CD14-positive monocyte (primary cell): ENCODE data around the gene MSI2. TPM values are rescaled to one million over a fixed set of nuclear protein-coding genes. Genes with fewer than 3 reads are reported as not detected.

Source experiments
- DNase-seq, 3 donors: peaks; one replicate each; pipeline ENCODE4 v3.0.0-alpha.2; 2011 to 2022
- H2AFZ ChIP-seq: 2 replicates; pipeline ENCODE4 v1.6.0; 2012; ENCODE audit warnings: mild to moderate bottlenecking, low read depth, low read length, inconsistent platforms; ENCODE audit not compliant: insufficient read depth, poor library complexity, severe bottlenecking
- H3K27ac ChIP-seq, 2 donors: 1 replicate in 1 of 2; 2 replicates in 1 of 2; pipeline ENCODE4 v1.5.1; 2012 to 2013; ENCODE audit warnings: low read length in 2 of 2, control low read depth in 1 of 2, inconsistent platforms in 1 of 2, low read depth in 1 of 2, mild to moderate bottlenecking in 1 of 2
- H3K27me3 ChIP-seq, 2 donors: one replicate each; pipeline versions ENCODE4 v1.6.0 to v1.6.1; 2011 to 2013; ENCODE audit warnings: low read length in 2 of 2; ENCODE audit not compliant: control insufficient read depth in 2 of 2, insufficient read depth in 2 of 2
- H3K36me3 ChIP-seq, 2 donors: replicated peaks in 1 of 2; 1 replicate in 1 of 2; 2 replicates in 1 of 2; pipeline versions ENCODE4 v1.5.1 to v1.6.1; 2012 to 2013; ENCODE audit warnings: low read length in 2 of 2, control low read depth in 1 of 2, inconsistent platforms in 1 of 2, mild to moderate bottlenecking in 1 of 2; ENCODE audit not compliant: insufficient read depth in 2 of 2, control insufficient read depth in 1 of 2
- H3K4me1 ChIP-seq, 2 donors: 1 replicate in 1 of 2; 2 replicates in 1 of 2; pipeline versions ENCODE4 v1.5.1 to v1.6.1; 2012 to 2013; ENCODE audit warnings: low read length in 2 of 2, control low read depth in 1 of 2, inconsistent platforms in 1 of 2, mild to moderate bottlenecking in 1 of 2, moderate library complexity in 1 of 2; ENCODE audit not compliant: insufficient read depth in 2 of 2, control insufficient read depth in 1 of 2
- H3K4me2 ChIP-seq: replicated peaks from 2 replicates; pipeline ENCODE3; 2012; ENCODE audit warnings: low read length, moderate library complexity, mild to moderate bottlenecking; ENCODE audit not compliant: poor library complexity, severe bottlenecking; ENCODE audit errors: extremely low read depth
- H3K4me3 ChIP-seq, 3 experiments: fragments of 200-600 bp in 1 of 3; sonication (generic) in 1 of 3; replicated peaks in 1 of 3; 1 replicate in 2 of 3; 2 replicates in 1 of 3; pipeline ENCODE4 v1.5.1; 2011 to 2013; ENCODE audit warnings: low read length in 3 of 3, mild to moderate bottlenecking in 3 of 3, control low read depth in 2 of 3, low read depth in 2 of 3, inconsistent platforms in 1 of 3, moderate library complexity in 1 of 3
- H3K79me2 ChIP-seq: 2 replicates; pipeline ENCODE4 v1.6.0; 2012; ENCODE audit warnings: mild to moderate bottlenecking, control low read depth, inconsistent platforms, low read length, moderate library complexity; ENCODE audit not compliant: insufficient read depth
- H3K9ac ChIP-seq: 2 replicates; pipeline ENCODE4 v1.6.0; 2017; ENCODE audit warnings: low read length, mild to moderate bottlenecking; ENCODE audit not compliant: insufficient read depth, poor library complexity, severe bottlenecking
- H3K9me3 ChIP-seq, 2 donors: replicated peaks in 1 of 2; 1 replicate in 1 of 2; 2 replicates in 1 of 2; pipeline versions ENCODE4 v1.5.1 to v1.6.1; 2012 to 2013; ENCODE audit warnings: low read length in 2 of 2, control low read depth in 1 of 2; ENCODE audit not compliant: control insufficient read depth in 1 of 2, insufficient read depth in 1 of 2
- H4K20me1 ChIP-seq: 2 replicates; pipeline ENCODE4 v1.6.0; 2012; ENCODE audit warnings: mild to moderate bottlenecking, low read length, control low read depth, moderate library complexity; ENCODE audit not compliant: insufficient read depth
- H3K27ac Mint-ChIP-seq, 7 donors: one replicate each; pipeline ENCODE4 v1.8.0; 2020; ENCODE audit warnings: mild to moderate bottlenecking in 7 of 7, mixed read lengths in 7 of 7, moderate library complexity in 6 of 7, inconsistent platforms in 2 of 7
- H3K27me3 Mint-ChIP-seq, 3 donors: one replicate each; pipeline ENCODE4 v1.8.0; 2021 to 2022; ENCODE audit warnings: low read depth in 3 of 3, mild to moderate bottlenecking in 3 of 3, mixed read lengths in 3 of 3, moderate library complexity in 3 of 3, inconsistent platforms in 1 of 3
- H3K36me3 Mint-ChIP-seq, 2 donors: one replicate each; pipeline ENCODE4 v1.8.0; 2020; ENCODE audit warnings: mixed read lengths in 2 of 2, inconsistent platforms in 1 of 2, mild to moderate bottlenecking in 1 of 2
- H3K4me1 Mint-ChIP-seq: one replicate; pipeline ENCODE4 v1.8.0; 2020; ENCODE audit warnings: mild to moderate bottlenecking, mixed read lengths
- H3K4me3 Mint-ChIP-seq, 2 donors: one replicate each; pipeline ENCODE4 v1.8.0; 2020; ENCODE audit warnings: mild to moderate bottlenecking in 2 of 2, mixed read lengths in 2 of 2, moderate library complexity in 1 of 2
- H3K9me3 Mint-ChIP-seq, 7 donors: one replicate each; pipeline ENCODE4 v1.8.0; 2020 to 2022; ENCODE audit warnings: mixed read lengths in 7 of 7, mild to moderate bottlenecking in 6 of 7, moderate library complexity in 6 of 7, inconsistent platforms in 2 of 7
- CTCF ChIP-seq: fragments of 200-600 bp; IDR thresholded peaks from one replicate; pipeline ENCODE4 v1.8.0; 2022; ENCODE audit warnings: antibody characterized with exemption, mild to moderate bottlenecking
- WGBS: methylation state at CpG from one replicate; pipeline ENCODE4 v1.1.5; 2013; ENCODE audit warnings: missing lambda C conversion rate; ENCODE audit not compliant: insufficient coverage; 5-methylcytosine and 5-hydroxymethylcytosine counted together
- intact Hi-C, 2 donors: fragments of 100-400 bp; cut with micrococcal nuclease; formaldehyde crosslinking; loops; one replicate each; pipeline versions ENCODE4 v1.15.0 to v1.15.1; 2023
- polyA plus RNA-seq, 3 donors: library from polyadenylated mRNA; depleted of rRNA in 1 of 3; unstranded in 2 of 3; stranded (reverse) in 1 of 3; fragments of 300-500 nt in 2 of 3; fragments of >200 nt in 1 of 3; fragmentation: Illumina TruSeq in 2 of 3; gene quantifications; 1 replicate in 2 of 3; 2 replicates in 1 of 3; pipeline ENCODE4 v1.2.3, GENCODE V29; 2012 to 2021

Gene MSI2
- polyA plus RNA-seq, 3 donors = 0.20 to 6.6 (median 0.37) TPM

GRCh38 chr17:57689254-57689653, 432.9 kb downstream of the MSI2 start:
- peaks cover 2% of the 10 kb centered on the region in 3 donors for H3K27me3 Mint-ChIP-seq
- peaks cover 0 to 3% of the 10 kb centered on the region in 2 donors for H3K9me3 ChIP-seq
- intact Hi-C loops = no loop called here
- no peak overlapping the region for H2AFZ ChIP-seq
- no peaks in the 10 kb centered on the region for H3K4me1 Mint-ChIP-seq
- H4K20me1 ChIP-seq = no peaks in the 10 kb centered on the region
- H3K9ac ChIP-seq = no peak overlapping the region
- no peaks in the 10 kb centered on the region for H3K36me3 Mint-ChIP-seq
- H3K4me2 ChIP-seq = no peak overlapping the region
- H3K27ac ChIP-seq = no peak overlapping the region
- no peak for DNase-seq
- H3K4me1 ChIP-seq = no peaks in the 10 kb centered on the region
- H3K4me3 Mint-ChIP-seq = no peak overlapping the region
- no peaks in the 10 kb centered on the region for H3K36me3 ChIP-seq
- H3K27ac Mint-ChIP-seq = no peak overlapping the region
- no peak for TF ChIP-seq CTCF
- H3K4me3 ChIP-seq = no peak overlapping the region
- H3K27me3 ChIP-seq = no peaks in the 10 kb centered on the region
- no CpG with 5 or more reads among the region's 3 CpGs for WGBS
- peaks cover 0 to 8% (median 7%) of the 10 kb centered on the region in 7 donors for H3K9me3 Mint-ChIP-seq
- no peaks in the 10 kb centered on the region for H3K79me2 ChIP-seq

- peaks cover 2 to 5% (median 2%) of the 10 kb centered on the region in 3 donors for H3K27me3 Mint-ChIP-seq
- H3K9ac ChIP-seq = no peak overlapping the region
- H3K4me1 ChIP-seq = no peaks in the 10 kb centered on the region
- no peak overlapping the region for H3K4me3 ChIP-seq
- no peaks in the 10 kb centered on the region for H3K36me3 ChIP-seq
- H3K9me3 Mint-ChIP-seq = peaks cover 7 to 16% (median 13%) of the 10 kb centered on the region in 7 donors
- H3K9me3 ChIP-seq = peaks cover 0 to 15% of the 10 kb centered on the region in 2 donors
- no peak overlapping the region for H3K4me3 Mint-ChIP-seq
- H3K27me3 ChIP-seq = no peaks in the 10 kb centered on the region
- no peaks in the 10 kb centered on the region for H3K36me3 Mint-ChIP-seq
- no CpG with 5 or more reads among the region's 1 CpG for WGBS
- no peaks in the 10 kb centered on the region for H4K20me1 ChIP-seq
- intact Hi-C loops = no loop called here
- TF ChIP-seq CTCF = no peak
- no peak for DNase-seq
- no peak overlapping the region for H2AFZ ChIP-seq
- no peaks in the 10 kb centered on the region for H3K79me2 ChIP-seq
- H3K27ac ChIP-seq = no peak overlapping the region
- H3K4me1 Mint-ChIP-seq = no peaks in the 10 kb centered on the region
- H3K27ac Mint-ChIP-seq = no peak overlapping the region
- H3K4me2 ChIP-seq = no peak overlapping the region
These were observed 435.6 kb downstream of the MSI2 start for GRCh38 chr17:57691939-57692338.
